ENCODE measurements around the gene SCN8A. TPM values are rescaled to one million over a fixed set of nuclear protein-coding genes. Genes with fewer than 3 reads are reported as not detected.

Gene SCN8A
- total RNA-seq, 1 donor from 2014 or later: 0.47 TPM

DNA sequence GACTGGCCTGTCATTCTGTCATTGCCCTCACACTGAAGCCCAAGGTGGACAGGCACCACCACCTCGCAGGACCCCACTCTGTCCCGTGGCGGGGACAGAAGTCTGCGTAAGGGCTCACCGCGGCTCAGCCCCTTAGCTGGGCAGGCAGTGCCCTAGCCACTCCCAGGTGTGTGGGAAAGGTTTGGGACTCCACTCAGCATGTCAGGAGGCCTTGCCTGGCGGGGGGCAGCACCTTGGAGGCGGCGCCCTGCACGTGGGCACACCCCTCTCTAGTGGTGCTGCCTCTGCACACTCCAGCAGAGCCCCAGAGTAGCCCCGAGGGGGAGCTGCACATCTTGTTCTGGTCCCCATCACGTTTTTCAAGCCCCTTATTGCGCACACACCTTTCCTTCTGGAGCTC is 221.8 kb downstream of the SCN8A start:
- intact Hi-C loops (cut with micrococcal nuclease): loop anchor here (10.0 kb wide), 1 partner anchor 278 kb away; no protein-coding TSS in a partner anchor

DNA sequence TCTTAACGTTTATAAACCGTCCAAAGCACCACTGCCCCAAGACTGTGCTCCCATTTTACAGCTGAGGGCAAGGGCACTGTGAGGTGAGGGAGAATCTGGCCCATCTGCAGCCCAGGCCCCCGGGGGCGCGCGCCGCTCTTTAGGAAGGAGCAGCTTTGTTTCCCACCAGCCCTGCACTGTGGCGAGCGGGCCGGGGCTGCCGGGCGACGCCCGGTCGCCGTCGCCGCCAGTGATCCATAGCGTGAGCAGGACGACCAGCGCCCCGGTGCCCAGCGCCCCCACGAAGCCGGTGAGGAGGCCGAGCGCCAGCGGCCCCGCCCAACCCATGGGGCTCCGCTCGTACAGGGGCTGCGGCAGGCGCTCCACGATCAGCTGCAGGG is 222.9 kb downstream of the SCN8A start:
- intact Hi-C loops (cut with micrococcal nuclease): loop anchor here (1.0 to 10.0 kb wide), 2 partner anchors 279 to 393 kb away; no protein-coding TSS in a partner anchor

DNA sequence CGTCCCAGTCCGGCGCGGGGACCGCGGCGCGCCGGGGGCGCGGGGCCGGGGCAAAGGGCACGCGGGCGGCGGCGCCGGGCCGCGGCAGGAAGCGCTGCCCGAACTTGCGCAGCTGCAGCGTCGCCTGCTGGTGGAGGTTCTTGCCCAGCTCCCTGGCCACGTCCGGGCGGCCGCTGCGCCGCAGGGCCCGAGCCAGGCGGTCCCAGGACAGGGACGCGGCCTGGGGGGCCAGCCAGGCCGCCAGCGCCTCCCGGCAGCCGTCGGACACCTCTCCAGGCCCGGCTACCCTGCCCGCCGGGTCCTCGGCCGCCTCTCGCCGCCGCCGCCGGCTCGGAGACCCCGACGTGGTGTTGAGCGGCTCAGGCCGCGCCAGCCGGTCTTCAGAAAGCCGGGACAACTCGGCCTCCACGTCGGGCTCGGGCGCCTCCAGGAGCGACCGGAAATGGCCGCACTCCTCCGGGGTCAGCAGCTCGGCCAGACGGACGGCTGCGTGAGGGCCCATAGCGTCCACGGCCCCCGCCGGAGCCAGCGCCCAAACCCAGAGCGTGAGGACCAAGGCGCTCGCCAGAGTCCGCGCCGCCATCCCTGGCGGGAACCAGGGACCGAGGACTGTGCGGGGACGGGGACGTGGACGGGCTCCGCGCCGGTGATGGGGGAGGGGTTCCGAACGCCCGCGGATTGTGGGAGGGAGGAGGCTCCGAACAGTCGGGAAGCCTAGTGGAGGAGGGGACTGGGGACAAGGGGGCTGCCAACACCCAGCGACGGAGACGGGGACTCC is 223.5 kb downstream of the SCN8A start:
- intact Hi-C loops (cut with micrococcal nuclease): loop anchor here (1.0 to 10.0 kb wide), 2 partner anchors 280 to 393 kb away; no protein-coding TSS in a partner anchor

DNA sequence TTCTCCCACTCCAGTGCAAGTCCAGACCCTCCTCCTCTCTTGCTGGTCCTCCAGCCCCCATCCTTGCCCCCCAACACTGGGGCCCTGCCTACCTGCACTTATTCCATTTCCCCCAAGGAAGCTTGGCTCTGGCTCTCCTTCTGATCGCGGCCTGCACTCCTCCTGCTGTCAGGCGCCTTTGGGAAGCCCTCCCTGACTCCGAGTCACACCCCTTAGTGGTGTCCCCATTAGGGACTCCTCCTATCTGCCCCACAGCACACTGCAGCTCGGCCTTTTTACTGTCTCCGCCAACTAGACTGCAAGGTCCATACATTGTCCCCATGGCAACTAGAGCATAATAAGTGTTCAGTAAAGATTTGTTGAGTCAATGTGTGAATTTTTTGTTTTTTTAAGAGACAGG is 224.5 kb downstream of the SCN8A start:
- intact Hi-C loops (cut with micrococcal nuclease): loop anchor here (10.0 kb wide), 1 partner anchor 281 kb away; no protein-coding TSS in a partner anchor

DNA sequence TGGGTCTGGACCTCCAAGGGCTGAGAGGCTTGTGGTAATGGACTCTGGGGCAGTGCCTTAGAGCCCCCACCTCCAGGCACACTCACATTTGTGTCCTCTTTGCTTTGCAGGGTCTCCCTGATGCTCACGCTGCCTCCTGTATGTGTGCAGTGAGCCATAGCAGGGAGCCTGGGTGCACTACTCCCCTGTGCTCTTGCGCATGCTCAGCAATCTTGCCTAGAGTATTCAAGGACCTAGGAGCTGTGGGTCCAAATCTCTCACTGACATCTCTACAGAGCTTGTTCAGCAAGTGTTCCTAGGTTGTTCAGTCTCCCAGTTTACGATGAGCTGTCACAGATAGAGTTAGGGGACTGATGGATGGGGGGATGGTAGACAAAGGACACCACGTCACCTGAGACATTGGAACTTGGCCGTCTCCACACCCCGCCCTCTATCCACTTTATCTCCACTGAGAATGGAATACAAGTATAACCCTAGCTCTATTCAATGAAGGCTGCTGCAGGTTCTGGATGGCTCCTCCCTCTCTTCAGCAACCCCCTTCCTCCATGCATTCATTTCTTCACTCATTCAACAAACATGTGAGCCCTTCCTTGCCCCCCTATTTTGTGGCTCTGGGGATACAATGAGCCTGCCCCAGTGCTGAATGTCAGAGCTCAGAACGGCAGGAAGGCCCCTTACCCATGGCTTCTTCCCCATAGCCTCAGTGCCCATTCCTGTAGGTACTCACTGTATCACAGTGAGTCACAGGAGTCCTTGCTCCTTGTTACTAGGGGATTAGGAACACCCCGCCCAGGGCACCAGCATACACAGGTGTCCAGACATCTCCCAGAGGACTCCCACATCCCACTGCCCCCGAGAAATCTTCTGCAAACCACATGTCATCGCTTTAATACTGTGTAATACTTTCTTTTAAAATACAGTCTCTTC is 226.3 kb downstream of the SCN8A start:
- intact Hi-C loops (cut with micrococcal nuclease): loop anchor here (10.0 kb wide), 1 partner anchor 282 kb away; no protein-coding TSS in a partner anchor

DNA sequence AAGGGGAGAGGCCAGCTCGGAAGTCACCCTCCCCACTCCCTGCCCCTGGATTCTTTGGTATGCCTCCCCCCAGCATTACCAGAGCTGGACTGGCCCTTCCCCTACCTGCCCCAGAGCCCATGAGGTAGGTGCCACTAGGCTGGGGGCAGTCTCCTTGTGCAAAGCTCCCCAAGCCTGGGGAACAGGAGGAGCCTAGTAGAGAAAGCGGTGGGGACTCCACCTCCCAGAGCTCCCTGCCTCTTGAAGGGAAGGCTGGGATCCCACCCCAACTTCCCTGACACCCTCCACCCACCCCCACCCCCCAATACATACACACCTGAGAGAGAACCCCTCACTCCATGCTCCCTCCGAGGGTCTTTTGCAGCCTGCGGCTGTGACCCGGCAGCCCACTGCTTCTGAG is 227.1 kb downstream of the SCN8A start:
- intact Hi-C loops (cut with micrococcal nuclease): loop anchor here (10.0 kb wide), 1 partner anchor 283 kb away; no protein-coding TSS in a partner anchor

DNA sequence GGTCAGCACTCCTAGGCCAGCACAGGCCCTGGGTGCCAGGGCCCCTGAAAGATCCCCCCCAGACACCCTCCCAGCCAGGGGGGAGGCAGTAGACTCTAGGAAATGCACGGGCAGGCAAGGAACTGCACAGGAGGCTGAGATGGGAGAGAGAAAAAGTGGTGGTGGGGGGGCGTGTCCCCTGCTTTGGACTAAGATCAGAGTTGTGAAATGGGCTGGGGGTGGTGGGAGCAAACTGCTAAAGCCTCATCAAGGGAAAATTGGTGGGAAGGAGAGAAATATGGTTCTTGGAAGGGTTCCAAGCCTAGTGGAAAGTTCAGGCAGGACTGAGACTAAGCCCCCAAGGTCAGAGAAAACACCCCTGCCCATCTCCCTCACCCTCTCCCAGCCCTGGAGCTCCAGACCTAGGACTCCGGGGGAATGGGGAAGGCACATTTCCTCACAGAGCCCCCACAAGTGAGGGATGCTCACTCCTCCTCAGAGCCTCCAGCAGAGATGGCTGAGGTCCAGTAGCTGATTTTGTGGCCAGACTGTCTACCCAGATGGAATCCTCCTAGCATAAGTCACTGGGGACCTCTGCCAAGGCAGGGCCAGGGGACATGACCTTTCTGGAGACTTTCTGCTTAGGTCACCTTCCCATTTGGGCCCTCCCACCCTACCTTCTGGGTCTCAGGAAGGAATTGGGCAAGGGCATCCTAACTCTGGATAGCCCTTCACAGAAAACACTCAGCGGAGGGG is 227.7 kb downstream of the SCN8A start:
- intact Hi-C loops (cut with micrococcal nuclease): loop anchor here (10.0 kb wide), 1 partner anchor 284 kb away; no protein-coding TSS in a partner anchor

DNA sequence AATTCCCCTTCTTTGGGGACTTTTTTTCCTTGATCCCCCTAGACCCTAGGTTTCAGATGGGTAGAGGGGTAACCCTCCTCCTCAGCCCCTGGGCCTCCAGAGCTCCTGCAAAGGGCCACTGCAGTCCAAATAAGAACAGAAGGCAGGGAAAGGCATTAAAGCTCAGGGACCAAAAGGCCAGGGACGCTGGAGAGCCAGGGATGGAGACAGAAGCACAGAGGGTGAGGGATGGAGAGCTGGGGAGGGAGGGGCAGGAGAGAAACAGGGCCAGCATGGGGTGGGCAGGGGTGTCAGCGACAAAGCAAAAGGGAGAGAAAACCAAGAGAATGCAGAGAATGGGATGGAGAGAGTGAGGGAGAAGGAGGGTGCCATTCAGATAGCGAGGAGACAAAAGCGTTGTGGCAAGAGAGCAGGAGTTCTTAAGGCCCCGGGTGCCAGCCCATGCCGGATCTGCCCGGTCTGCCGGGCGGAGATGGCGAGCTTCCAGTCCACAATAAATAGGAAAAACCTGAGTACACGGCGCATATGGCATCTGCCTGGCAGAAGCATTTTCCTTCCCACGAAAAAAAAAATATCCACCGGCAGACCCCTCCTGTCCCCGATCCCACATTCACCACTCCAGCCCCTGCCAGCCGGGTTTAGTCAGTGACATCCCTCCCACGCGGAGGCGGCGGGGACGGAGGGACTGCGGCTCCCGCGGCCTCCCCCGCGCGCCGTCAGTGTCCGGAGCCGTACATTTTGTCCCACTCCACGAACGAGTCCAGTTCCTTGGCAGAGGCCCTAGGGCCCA is 228.9 kb downstream of the SCN8A start:
- intact Hi-C loops (cut with micrococcal nuclease): loop anchor here (1.0 to 10.0 kb wide), 4 partner anchors 9 to 285 kb away; partner anchors contain the start of gene SCN8A

DNA sequence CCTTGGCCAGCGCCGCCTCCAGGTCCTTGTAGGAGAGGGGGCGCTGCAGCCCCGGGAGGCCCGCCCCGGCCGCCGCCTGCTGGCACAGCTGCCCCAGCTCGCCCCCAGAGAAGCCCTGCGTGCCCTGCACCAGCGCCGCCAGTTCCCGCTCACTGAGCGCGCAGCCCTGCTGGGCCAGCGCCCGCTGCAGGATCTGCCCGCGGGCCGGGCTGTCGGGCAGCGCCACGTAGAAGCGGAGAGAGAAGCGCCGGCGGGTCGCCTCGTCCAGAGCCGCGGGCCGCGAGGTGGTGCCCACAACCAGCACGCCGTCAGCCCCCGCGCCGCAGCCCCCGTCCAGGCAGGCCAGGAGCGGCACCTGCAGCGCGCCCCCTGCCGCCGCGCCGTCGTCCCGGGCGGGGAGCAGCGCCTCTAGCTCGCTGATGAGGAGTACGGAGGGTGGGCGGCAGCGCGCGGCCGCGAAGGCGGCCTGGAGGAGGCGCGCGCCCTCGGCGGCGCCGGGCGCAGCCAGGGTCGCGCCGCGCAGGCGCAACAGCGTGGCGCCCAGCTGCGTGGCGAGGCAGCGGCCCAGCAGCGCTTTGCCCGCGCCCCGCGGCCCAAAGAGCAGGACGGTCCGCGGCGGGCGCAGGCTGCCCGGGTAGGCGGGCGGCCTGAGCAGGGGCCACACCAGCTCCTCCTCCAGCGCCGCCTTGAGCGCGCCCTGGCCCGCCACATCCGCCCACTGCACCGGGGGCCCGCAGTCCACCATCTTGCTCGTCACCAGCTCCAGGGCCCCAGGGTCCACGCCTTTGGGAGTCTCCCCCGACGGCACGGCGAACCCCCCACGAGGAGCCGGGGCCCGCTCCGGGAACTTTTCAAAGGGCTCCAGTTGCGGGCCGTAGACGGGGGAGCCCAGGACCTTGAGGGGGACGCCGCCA is 229.8 kb downstream of the SCN8A start:
- intact Hi-C loops (cut with micrococcal nuclease): loop anchor here (1.0 to 5.0 kb wide), 3 partner anchors 9 to 228 kb away; partner anchors contain the start of gene SCN8A

DNA sequence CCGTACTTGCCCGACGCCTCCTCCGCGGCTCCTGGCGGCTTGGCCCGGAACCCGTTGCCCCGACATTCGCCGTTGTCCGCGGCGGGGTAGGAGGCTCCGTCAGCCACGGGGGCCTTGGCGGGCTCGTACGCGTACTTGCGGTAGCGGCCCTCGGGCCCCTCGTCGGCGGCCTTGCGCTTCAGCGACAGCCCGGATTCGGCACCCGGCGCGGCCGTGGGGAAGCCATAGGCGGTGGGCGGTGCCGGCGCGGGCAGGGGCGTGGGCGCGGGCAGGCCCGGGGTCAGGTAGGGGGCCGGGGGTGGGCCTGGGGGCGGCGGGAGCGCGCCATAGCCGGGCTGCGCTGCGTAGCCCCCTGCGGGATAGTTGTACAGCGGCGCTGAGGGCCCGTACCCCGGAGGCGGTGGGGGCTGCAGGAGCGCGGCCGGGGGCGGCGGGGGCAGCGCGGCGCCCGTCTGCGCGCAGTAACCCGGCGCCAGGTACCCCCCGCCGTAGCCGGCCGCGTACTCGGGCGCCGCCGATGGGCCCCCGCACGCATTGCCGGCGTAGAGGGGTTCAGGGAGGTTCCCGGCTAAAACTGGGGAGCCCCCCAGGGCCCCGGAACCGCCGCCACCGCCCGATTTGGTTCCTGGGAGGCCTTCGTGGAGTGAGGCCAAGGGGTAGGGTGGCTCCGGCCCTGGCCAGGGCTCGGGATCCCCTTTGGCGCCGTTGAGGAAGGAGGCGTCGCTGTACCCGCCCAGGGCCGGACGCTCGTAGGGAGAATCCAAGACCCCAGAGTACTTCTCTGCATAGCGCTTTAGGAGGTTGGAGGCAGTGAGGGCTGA is 230.6 kb downstream of the SCN8A start:
- intact Hi-C loops (cut with micrococcal nuclease): loop anchor here (5.0 kb wide), 2 partner anchors 201 to 229 kb away; partner anchors contain the start of gene SCN8A

DNA sequence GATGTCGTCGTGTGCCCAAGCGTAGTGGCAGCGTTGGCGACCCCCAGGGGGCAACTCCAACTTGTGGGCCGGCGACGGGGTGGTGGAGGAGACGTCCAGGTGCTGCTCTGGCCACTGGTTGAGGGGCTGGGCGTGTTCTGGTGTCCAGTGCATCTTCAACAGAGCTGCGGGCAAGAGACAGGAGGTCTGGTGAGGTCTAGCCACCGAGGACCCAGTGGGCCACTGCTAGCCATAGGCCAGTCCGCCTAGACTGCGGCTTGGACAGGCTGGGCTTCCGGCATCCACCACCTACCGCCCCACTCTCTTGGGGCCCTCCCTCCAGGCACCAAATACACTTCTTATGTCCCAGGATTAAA is 231.2 kb downstream of the SCN8A start:
- intact Hi-C loops (cut with micrococcal nuclease): loop anchor here (5.0 kb wide), 2 partner anchors 200 to 230 kb away; partner anchors contain the start of gene SCN8A

DNA sequence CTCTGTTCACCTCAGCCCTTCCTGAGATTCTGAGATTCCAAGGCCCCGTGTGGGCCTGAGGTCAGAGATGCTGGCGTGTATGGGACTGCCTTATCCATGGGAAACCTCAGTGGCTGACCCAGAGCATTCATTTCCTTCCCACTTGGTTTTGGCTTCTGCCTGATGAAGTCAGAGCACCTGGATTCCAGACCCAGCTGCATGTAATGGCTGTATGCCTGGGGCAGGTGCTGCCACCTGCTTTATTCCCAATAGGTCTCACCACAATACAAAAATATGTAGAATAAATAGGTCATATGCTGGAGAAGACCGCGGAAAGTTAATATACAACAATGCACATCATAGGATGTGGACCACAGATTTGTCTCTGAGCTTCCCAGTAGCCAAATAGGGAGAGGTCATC is 231.9 kb downstream of the SCN8A start:
- intact Hi-C loops (cut with micrococcal nuclease): loop anchor here (5.0 kb wide), 2 partner anchors 199 to 231 kb away; partner anchors contain the start of gene SCN8A

DNA sequence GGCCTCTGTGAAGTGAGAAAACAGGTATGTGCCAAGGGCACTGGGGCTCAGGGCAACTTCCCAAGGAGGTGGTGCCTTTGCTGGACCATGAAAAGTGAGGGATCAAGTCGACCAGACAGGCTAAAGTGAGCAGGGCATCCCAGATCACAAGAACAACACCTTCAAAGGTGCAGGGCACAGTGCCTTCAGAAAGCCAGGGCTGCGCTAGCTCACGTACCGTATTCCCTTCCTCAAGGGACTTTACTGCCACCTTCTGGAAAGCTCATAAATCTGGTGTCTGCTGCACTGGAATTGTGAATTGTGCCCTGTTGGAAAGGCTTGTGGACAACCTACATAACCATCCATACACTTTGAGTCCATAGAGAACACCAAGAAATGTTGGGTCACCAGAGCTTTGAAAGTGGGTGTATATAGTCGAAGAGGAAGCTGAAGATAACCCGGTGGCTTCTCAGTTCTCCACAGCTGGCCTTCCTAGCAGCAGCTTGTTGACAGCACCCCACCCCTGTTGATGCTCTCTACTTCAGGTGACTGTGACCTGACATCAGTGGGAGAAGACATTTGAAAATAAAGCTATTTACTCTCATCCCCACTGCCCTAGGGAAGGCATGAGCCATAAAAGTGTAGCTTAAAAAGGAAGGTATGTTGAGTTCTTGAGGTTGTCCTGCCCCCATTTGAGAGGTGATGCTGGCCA is 233.0 kb downstream of the SCN8A start:
- intact Hi-C loops (cut with micrococcal nuclease): loop anchor here (5.0 kb wide), 2 partner anchors 198 to 232 kb away; partner anchors contain the start of gene SCN8A

DNA sequence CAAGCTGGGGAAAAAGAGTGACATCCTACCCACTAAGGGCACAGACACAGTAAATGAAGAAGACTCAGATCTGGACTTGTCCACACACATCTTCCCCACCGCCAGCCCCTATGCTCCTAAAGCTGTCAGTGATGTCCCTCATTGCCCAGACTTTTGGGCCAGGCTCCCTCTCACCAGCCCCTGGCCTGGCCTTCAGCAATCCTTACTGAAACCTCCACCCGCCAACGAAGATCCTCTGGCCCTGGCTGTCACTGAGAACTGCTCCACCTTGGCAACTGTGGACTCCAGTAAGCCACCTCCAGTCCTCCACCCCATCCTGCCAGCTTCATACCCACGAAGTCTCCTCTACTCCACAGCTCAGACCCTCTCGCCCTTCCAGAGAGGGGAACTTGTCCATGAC is 234.2 kb downstream of the SCN8A start:
- intact Hi-C loops (cut with micrococcal nuclease): no loop called here

DNA sequence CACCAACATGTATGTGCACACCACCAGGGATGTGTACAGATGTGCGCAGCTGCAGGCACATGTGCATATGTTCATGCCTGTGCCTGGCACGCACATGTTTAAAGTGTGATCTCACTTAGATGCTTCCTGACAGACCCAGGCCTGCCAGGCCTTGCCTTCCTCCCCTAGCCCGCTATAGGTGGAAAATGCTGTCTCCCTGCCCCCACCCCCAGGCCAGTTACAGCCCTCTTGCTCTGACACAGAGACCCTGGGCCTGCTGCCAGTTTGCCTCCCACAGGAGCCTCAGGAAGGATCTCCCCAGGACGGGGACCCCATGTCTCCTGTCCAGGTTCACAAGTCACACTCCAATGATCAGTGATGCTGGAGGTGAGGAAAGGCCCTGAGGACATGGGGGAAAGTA is 235.8 kb downstream of the SCN8A start:
- intact Hi-C loops (cut with micrococcal nuclease): no loop called here

DNA sequence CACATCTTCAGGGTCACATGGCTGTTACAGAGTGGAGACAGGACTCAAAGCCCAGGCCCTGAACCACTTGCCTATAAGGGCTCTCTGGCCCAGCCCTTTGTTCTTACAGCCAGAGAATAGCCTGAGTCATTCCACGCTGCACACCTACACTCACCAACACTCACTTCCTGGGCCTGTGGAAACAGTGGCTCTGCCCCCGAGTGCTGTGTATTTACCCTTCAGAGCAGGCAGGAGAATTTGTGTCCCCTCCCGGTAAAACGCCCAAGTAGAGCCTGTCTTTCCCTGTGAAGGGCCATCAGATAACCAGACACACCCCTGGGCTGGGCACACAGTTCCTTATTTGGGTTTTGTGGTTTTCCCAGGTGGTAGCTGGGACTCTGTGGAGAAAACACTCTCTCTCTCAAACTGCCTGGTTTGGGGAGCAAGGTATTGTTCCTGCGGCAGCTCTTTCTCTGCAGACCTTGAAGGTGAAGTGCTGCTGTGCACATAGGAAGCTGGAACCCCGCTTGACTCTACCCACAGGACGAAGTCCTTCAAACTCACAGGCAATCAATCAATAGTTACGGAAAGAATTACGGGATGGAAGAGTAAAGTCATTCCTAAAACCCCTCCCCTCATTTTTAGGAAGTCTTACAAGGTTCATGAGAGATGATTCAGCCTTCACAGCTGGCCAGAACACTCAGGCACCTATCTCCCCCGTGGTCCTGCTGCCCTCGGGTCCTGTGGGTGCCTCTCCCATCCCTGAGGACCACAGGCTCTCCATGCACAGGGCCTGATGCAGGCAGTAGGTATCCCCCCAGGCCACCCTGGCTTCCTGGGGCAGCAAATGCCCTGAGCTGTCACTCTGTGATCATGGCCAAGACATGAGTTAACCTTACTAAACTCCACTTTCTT is 237.1 kb downstream of the SCN8A start:
- intact Hi-C loops (cut with micrococcal nuclease): loop anchor here (1.0 kb wide), 1 partner anchor 47 kb away; no protein-coding TSS in a partner anchor

All from T-helper 1 cell treated with Interleukin-12 subunit alpha and Interleukin-12 subunit beta and Interleukin-4 antibody, amounts not matched to agents 30 ng/mL and 1 ng/mL, for 36 hours (primary cell).